ENCODE results near the gene ARMCX6.

GRCh38 chrX:101655534-101655933 is 37.7 kb upstream of the ARMCX6 start:
- TF ChIP-seq POLR2A (IDR thresholded peaks at IDR 0.05) = no peak
- TF ChIP-seq, protein P1, sequence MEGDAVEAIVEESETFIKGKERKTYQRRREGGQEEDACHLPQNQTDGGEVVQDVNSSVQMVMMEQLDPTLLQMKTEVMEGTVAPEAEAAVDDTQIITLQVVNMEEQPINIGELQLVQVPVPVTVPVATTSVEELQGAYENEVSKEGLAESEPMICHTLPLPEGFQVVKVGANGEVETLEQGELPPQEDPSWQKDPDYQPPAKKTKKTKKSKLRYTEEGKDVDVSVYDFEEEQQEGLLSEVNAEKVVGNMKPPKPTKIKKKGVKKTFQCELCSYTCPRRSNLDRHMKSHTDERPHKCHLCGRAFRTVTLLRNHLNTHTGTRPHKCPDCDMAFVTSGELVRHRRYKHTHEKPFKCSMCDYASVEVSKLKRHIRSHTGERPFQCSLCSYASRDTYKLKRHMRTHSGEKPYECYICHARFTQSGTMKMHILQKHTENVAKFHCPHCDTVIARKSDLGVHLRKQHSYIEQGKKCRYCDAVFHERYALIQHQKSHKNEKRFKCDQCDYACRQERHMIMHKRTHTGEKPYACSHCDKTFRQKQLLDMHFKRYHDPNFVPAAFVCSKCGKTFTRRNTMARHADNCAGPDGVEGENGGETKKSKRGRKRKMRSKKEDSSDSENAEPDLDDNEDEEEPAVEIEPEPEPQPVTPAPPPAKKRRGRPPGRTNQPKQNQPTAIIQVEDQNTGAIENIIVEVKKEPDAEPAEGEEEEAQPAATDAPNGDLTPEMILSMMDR (IDR thresholded peaks at IDR 0.05) = no peak

Measured in heart left ventricle (tissue), 13 donors.